GM21723 (cell line): ENCODE results near the gene SLITRK3.
"Not testable (repeated sequence)": the region's sequence is repeated elsewhere in the genome, so short reads cannot be mapped to it uniquely, and the experiment has no call there.

Experiments
- ATAC-seq: cut with Tn5 transposase; IDR thresholded peaks from one replicate; pipeline ENCODE4 v1.9.1; 2021; ENCODE audit warnings: mild to moderate bottlenecking, moderate library complexity; ENCODE audit not compliant: unreplicated experiment

SLITRK3 gene

GRCh38 chr3:165193366-165194254 is 2.6 kb downstream of the SLITRK3 start:
- no peak for ATAC-seq

- ATAC-seq = no peak
Measured at GRCh38 chr3:165192610-165193192, 3.5 kb downstream of the SLITRK3 start.

- no peak for ATAC-seq
Measured at GRCh38 chr3:165191491-165191890, 4.7 kb downstream of the SLITRK3 start.

GRCh38 chr3:165188452-165188851 is 7.7 kb downstream of the SLITRK3 start:
- ATAC-seq = no peak

- ATAC-seq = peak; percentile 96
Measured at GRCh38 chr3:165185707-165186327, 10.4 kb downstream of the SLITRK3 start.

- ATAC-seq = no peak
Measured at GRCh38 chr3:165181556-165181955, 14.6 kb downstream of the SLITRK3 start.

GRCh38 chr3:165170236-165170635 is 25.9 kb downstream of the SLITRK3 start:
- ATAC-seq = no peak

GRCh38 chr3:165169368-165169767 is 26.8 kb downstream of the SLITRK3 start:
- ATAC-seq = no peak

GRCh38 chr3:165162883-165163282 is 33.3 kb downstream of the SLITRK3 start:
- ATAC-seq = no peak

GRCh38 chr3:165159760-165160421 is 36.3 kb downstream of the SLITRK3 start:
- no peak for ATAC-seq

- ATAC-seq = no peak
Measured at GRCh38 chr3:165158011-165158410, 38.2 kb downstream of the SLITRK3 start.

- no peak for ATAC-seq
Measured at GRCh38 chr3:165156757-165157420, 39.3 kb downstream of the SLITRK3 start.

- no peak for ATAC-seq
Measured at GRCh38 chr3:165148876-165149441, 47.2 kb downstream of the SLITRK3 start.

GRCh38 chr3:165144271-165144670 is 51.9 kb downstream of the SLITRK3 start:
- ATAC-seq = no peak

- ATAC-seq = not testable (repeated sequence)
Measured at GRCh38 chr3:165139918-165140317, 56.3 kb downstream of the SLITRK3 start.
